DMS79 (cell line): Measurements from ENCODE around the gene MMP3.

Source experiments
- DNase-seq: peaks from one replicate; lab custom pipeline; 2025; lab: John Stamatoyannopoulos, UW

MMP3 gene

GRCh38 chr11:102788334-102788995 lies 54.9 kb downstream of the MMP3 start:
- no peak for DNase-seq
